Kidney (tissue), 14 donors: Measurements from ENCODE around the gene AKT1. TPM values are rescaled to one million over a fixed set of nuclear protein-coding genes. Genes with fewer than 3 reads are reported as not detected.

ENCODE experiments used
- DNase-seq, 5 donors: peaks; one replicate each; pipeline ENCODE4 v3.0.0-alpha.2; 2013 to 2020
- FAIRE-seq: peaks from 2 replicates; lab custom pipeline; 2012; peaks lifted over from hg19 to GRCh38; lab: Jason Lieb, UNC
- H3K27ac ChIP-seq, 2 donors: one replicate each; pipeline ENCODE4 v1.7.0; 2013; ENCODE audit warnings: low read depth in 2 of 2, low read length in 2 of 2, inconsistent platforms in 1 of 2
- H3K27me3 ChIP-seq: one replicate; pipeline ENCODE4 v1.7.1; 2013; ENCODE audit warnings: low read length, inconsistent platforms; ENCODE audit not compliant: control insufficient read depth, insufficient read depth
- H3K36me3 ChIP-seq, 3 donors: one replicate each; pipeline versions ENCODE4 v1.7.0 to v1.7.1; 2013; ENCODE audit warnings: low read length in 3 of 3, control low read depth in 1 of 3, inconsistent platforms in 1 of 3; ENCODE audit not compliant: insufficient read depth in 3 of 3, control insufficient read depth in 2 of 3
- H3K4me1 ChIP-seq, 3 donors: one replicate each; pipeline versions ENCODE4 v1.7.0 to v1.7.1; 2013; ENCODE audit warnings: low read length in 3 of 3, inconsistent platforms in 1 of 3, low read depth in 1 of 3; ENCODE audit not compliant: control insufficient read depth in 2 of 3, insufficient read depth in 2 of 3
- H3K4me3 ChIP-seq, 3 donors: one replicate each; pipeline versions ENCODE4 v1.7.0 to v1.8.1; 2013; ENCODE audit warnings: low read length in 3 of 3, control low read depth in 1 of 3, inconsistent platforms in 1 of 3
- H3K9ac ChIP-seq, 3 donors: one replicate each; pipeline versions ENCODE4 v1.7.0 to v1.7.1; 2013; ENCODE audit warnings: low read length in 3 of 3, control low read depth in 1 of 3, inconsistent platforms in 1 of 3
- H3K9me3 ChIP-seq, 3 donors: one replicate each; pipeline versions ENCODE4 v1.7.0 to v1.7.1; 2013; ENCODE audit warnings: low read length in 3 of 3, control low read depth in 1 of 3, inconsistent platforms in 1 of 3; ENCODE audit not compliant: control insufficient read depth in 2 of 3, insufficient read depth in 1 of 3
- CTCF ChIP-seq: IDR thresholded peaks from 3 replicates; pipeline ENCODE4 v1.5.1; 2012; ENCODE audit warnings: mild to moderate bottlenecking, moderate library complexity, borderline replicate concordance; ENCODE audit not compliant: insufficient read depth; ENCODE audit errors: extremely low read depth
- intact Hi-C: fragments of 100-400 bp; cut with DNase I; formaldehyde crosslinking; loops from one replicate; pipeline ENCODE4 v1.11.1; 2022
- polyA plus RNA-seq: library from polyadenylated mRNA; stranded (reverse); fragments of 350-450 nt; fragmentation: Illumina TruSeq; extraction: RNeasy Lipid Tissue Mini Kit (QIAGEN cat#74804); gene quantifications from one replicate; pipeline ENCODE4 v1.2.3, GENCODE V29; 2014; ENCODE audit warnings: low read depth, low replicate concordance; ENCODE audit not compliant: insufficient read depth
- total RNA-seq: library from RNA; stranded (reverse); fragmentation: NEBNext Ultra II Directional; extraction: Animal tissue kit (Norgen Biotek cat#: 25700); gene quantifications from one replicate; pipeline ENCODE4 v1.2.1, GENCODE V29; 2021
- donor health status: control.
- donor health status: control.
- donor health status: control.
- donor health status: control.
- donor health status: control.
- donor health status: DM: yes; HTN: yes; CAD: no.
- donor health status: Normal renal cell carcinoma (clear cell type).

Gene AKT1
- total and polyA plus RNA-seq, 2 donors from 2014 or later = 70.6 to 125 TPM

- no peaks in the 10 kb centered on the region for H3K9me3 ChIP-seq
- no peak overlapping the region for H3K9ac ChIP-seq
- H3K4me1 ChIP-seq = peaks cover 3 to 17% (median 7%) of the 10 kb centered on the region in 3 donors
- TF ChIP-seq CTCF = no peak
- DNase-seq (peak in 1 of 5 donors; percentile 63), FAIRE-seq (no peak)
- H3K27ac ChIP-seq = no peak overlapping the region
- peaks cover 0 to 12% (median 6%) of the 10 kb centered on the region in 3 donors for H3K36me3 ChIP-seq
- no peaks in the 10 kb centered on the region for H3K27me3 ChIP-seq
- no peak overlapping the region for H3K4me3 ChIP-seq
- intact Hi-C loops = no loop called here
Measured at GRCh38 chr14:104745431-104745830, 50.1 kb downstream of the AKT1 start.

GRCh38 chr14:104744484-104744883 lies 51.1 kb downstream of the AKT1 start:
- no peak for TF ChIP-seq CTCF
- DNase-seq (peak in 1 of 5 donors; percentile 20), FAIRE-seq (no peak)
- Histone ChIP-seq H3K9me3 (no peaks in the 10 kb centered on the region), H3K4me3 (no peak overlapping the region), H3K9ac (no peak overlapping the region), H3K27ac (no peak overlapping the region), H3K36me3 (peaks cover 4 to 12% (median 12%) of the 10 kb centered on the region in 3 donors), H3K4me1 (peaks cover 3 to 11% (median 4%) of the 10 kb centered on the region in 3 donors), H3K27me3 (no peaks in the 10 kb centered on the region)
- intact Hi-C loops = no loop called here

- H3K36me3 ChIP-seq = peaks cover 4 to 12% (median 12%) of the 10 kb centered on the region in 3 donors
- intact Hi-C loops = no loop called here
- H3K4me3 ChIP-seq = no peak overlapping the region
- H3K9me3 ChIP-seq = no peaks in the 10 kb centered on the region
- H3K9ac ChIP-seq = no peak overlapping the region
- no peak for FAIRE-seq
- DNase-seq = peak in 1 of 5 donors; percentile 59
- H3K4me1 ChIP-seq = peaks cover 2 to 5% (median 3%) of the 10 kb centered on the region in 3 donors
- no peak overlapping the region for H3K27ac ChIP-seq
- no peak for TF ChIP-seq CTCF
- no peaks in the 10 kb centered on the region for H3K27me3 ChIP-seq
Measured at GRCh38 chr14:104743461-104744380, 51.8 kb downstream of the AKT1 start.
